Adrenal gland (tissue), 5 donors: ENCODE data around the gene TATDN2.

ENCODE experiments used
- POLR2A ChIP-seq, 2 donors: fragments of 450-650 bp; IDR thresholded peaks; one replicate each; pipeline ENCODE4 v1.6.1; 2017; ENCODE audit warnings: antibody characterized with exemption in 2 of 2, mild to moderate bottlenecking in 2 of 2, moderate library complexity in 1 of 2
- TF ChIP-seq, protein P1 (sequence below), 6 experiments: fragments of 450-650 bp in 4 of 6; fragments of 200-600 bp in 2 of 6; sonication (generic) in 1 of 6; IDR thresholded peaks; 1 replicate in 5 of 6; 2 replicates in 1 of 6; pipeline versions ENCODE4 v1.5.1 to v1.8.0; 2016 to 2021; ENCODE audit warnings: antibody characterized with exemption in 6 of 6, mild to moderate bottlenecking in 2 of 6, moderate library complexity in 1 of 6
- donor health status: DM: no; HTN: no; CAD: no.

DNA sequence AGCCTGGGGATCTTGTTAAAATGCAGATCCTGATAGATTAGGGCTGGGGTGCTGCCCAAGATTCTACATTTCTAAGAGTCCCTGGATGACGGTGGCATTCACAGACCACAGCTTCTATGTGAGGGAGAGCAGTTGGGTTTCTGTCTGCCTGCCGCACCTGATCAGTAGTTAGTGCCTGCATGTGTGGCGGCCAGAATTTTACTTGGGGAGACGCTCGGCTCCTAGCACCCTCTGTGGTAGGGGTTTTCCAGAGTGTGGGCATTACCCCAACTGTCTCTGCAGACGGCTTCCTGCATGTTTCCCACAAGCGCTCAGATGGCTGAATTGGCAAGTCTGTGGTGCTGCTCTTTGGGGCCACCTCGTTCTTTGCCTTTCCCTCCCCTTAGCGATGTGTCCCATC is 36.2 kb downstream of the TATDN2 start:
- TF ChIP-seq, protein P1, sequence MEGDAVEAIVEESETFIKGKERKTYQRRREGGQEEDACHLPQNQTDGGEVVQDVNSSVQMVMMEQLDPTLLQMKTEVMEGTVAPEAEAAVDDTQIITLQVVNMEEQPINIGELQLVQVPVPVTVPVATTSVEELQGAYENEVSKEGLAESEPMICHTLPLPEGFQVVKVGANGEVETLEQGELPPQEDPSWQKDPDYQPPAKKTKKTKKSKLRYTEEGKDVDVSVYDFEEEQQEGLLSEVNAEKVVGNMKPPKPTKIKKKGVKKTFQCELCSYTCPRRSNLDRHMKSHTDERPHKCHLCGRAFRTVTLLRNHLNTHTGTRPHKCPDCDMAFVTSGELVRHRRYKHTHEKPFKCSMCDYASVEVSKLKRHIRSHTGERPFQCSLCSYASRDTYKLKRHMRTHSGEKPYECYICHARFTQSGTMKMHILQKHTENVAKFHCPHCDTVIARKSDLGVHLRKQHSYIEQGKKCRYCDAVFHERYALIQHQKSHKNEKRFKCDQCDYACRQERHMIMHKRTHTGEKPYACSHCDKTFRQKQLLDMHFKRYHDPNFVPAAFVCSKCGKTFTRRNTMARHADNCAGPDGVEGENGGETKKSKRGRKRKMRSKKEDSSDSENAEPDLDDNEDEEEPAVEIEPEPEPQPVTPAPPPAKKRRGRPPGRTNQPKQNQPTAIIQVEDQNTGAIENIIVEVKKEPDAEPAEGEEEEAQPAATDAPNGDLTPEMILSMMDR (IDR thresholded peaks at IDR 0.05), result no peak
- no peak for TF ChIP-seq POLR2A (IDR thresholded peaks at IDR 0.05)
